ENCODE measurements around the gene TNIK. TPM values are rescaled to one million over a fixed set of nuclear protein-coding genes. Genes with fewer than 3 reads are reported as not detected.

Gene TNIK
- total and polyA plus RNA-seq, 4 donors, result 3.7 to 9.8 (median 5.2) TPM

DNA sequence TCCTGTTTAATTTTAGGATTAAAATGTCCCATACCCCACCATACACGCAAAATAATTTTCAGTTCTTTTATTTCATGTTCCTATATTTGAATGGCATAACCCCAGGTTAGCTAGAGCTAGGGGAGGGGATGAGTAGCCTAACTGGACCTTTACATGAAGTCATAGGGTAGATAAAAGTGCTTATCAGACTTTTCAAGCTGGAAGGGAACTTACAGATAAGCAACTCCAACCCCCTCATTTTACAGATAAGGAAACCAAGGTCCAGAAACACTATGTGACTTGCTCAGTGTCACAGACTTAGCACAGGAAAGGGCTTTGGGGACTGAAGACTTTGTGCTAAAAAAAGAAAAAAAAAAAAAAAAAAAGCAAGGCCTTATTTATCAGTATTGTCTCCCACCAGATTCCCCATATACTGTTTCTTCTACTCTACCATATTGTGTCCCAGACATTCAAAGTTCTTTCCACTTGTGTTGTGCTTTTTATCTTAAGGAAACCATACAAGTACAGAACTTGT lies 10.6 kb upstream of the TNIK start:
- no peaks in the 10 kb centered on the region for H3K27me3 ChIP-seq (ENCODE audit: control insufficient read depth in 4 of 4, insufficient read depth in 4 of 4, low read length in 3 of 4)
- H3K9me3 ChIP-seq (ENCODE audit: control insufficient read depth in 4 of 4, low read length in 3 of 4), result no peaks in the 10 kb centered on the region
- H3K4me3 ChIP-seq (ENCODE audit: low read depth in 1 of 3, low read length in 3 of 3), result no peak overlapping the region
- DNase-seq (ENCODE audit: low spot score), result no peak
- H3K27ac ChIP-seq (ENCODE audit: low read depth in 1 of 2, low read length in 2 of 2), result no peak overlapping the region
- H3K4me1 ChIP-seq (ENCODE audit: control insufficient read depth in 4 of 4, insufficient read depth in 4 of 4, low read length in 3 of 4), result no peaks in the 10 kb centered on the region
- H3K36me3 ChIP-seq (ENCODE audit: control insufficient read depth in 4 of 4, insufficient read depth in 3 of 4, low read depth in 1 of 4, low read length in 3 of 4), result no peaks in the 10 kb centered on the region
- 95% methylated on average over 1 of the region's 1 CpG for WGBS
- no peak overlapping the region for H3K9ac ChIP-seq (ENCODE audit: low read depth in 1 of 2, low read length in 2 of 2)
- TF ChIP-seq HNF4A (conservative IDR thresholded peaks at IDR 0.05), result no peak
- no peak for TF ChIP-seq SP1 (IDR thresholded peaks at IDR 0.05)
- TF ChIP-seq, protein P1, sequence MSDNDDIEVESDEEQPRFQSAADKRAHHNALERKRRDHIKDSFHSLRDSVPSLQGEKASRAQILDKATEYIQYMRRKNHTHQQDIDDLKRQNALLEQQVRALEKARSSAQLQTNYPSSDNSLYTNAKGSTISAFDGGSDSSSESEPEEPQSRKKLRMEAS (IDR thresholded peaks at IDR 0.05), result no peak
- TF ChIP-seq GABPA (IDR thresholded peaks at IDR 0.05 in 1 of 2, conservative IDR thresholded peaks at IDR 0.05 in 1 of 2), result no peak
- no peak for TF ChIP-seq HNF4G (IDR thresholded peaks at IDR 0.05)
- TF ChIP-seq, protein P2, sequence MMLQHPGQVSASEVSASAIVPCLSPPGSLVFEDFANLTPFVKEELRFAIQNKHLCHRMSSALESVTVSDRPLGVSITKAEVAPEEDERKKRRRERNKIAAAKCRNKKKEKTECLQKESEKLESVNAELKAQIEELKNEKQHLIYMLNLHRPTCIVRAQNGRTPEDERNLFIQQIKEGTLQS (IDR thresholded peaks at IDR 0.05), result no peak
- TF ChIP-seq RAD21 (IDR thresholded peaks at IDR 0.05), result no peak
- TF ChIP-seq, protein P3, sequence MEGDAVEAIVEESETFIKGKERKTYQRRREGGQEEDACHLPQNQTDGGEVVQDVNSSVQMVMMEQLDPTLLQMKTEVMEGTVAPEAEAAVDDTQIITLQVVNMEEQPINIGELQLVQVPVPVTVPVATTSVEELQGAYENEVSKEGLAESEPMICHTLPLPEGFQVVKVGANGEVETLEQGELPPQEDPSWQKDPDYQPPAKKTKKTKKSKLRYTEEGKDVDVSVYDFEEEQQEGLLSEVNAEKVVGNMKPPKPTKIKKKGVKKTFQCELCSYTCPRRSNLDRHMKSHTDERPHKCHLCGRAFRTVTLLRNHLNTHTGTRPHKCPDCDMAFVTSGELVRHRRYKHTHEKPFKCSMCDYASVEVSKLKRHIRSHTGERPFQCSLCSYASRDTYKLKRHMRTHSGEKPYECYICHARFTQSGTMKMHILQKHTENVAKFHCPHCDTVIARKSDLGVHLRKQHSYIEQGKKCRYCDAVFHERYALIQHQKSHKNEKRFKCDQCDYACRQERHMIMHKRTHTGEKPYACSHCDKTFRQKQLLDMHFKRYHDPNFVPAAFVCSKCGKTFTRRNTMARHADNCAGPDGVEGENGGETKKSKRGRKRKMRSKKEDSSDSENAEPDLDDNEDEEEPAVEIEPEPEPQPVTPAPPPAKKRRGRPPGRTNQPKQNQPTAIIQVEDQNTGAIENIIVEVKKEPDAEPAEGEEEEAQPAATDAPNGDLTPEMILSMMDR (IDR thresholded peaks at IDR 0.05; ENCODE audit: low read depth, low read length, missing input control), result no peak
- TF ChIP-seq TAF1 (conservative IDR thresholded peaks at IDR 0.05), result no peak
- no peak for TF ChIP-seq NR2F2 (IDR thresholded peaks at IDR 0.05)
- no peak for TF ChIP-seq YY1 (IDR thresholded peaks at IDR 0.05)
- no peak for TF ChIP-seq RXRA (IDR thresholded peaks at IDR 0.05)
- TF ChIP-seq EGR1 (IDR thresholded peaks at IDR 0.05; ENCODE audit: low read depth in 2 of 2), result no peak
- no peak for TF ChIP-seq JUND (IDR thresholded peaks at IDR 0.05)
- no peak for TF ChIP-seq FOXA2 (IDR thresholded peaks at IDR 0.05)
- TF ChIP-seq, protein P4, sequence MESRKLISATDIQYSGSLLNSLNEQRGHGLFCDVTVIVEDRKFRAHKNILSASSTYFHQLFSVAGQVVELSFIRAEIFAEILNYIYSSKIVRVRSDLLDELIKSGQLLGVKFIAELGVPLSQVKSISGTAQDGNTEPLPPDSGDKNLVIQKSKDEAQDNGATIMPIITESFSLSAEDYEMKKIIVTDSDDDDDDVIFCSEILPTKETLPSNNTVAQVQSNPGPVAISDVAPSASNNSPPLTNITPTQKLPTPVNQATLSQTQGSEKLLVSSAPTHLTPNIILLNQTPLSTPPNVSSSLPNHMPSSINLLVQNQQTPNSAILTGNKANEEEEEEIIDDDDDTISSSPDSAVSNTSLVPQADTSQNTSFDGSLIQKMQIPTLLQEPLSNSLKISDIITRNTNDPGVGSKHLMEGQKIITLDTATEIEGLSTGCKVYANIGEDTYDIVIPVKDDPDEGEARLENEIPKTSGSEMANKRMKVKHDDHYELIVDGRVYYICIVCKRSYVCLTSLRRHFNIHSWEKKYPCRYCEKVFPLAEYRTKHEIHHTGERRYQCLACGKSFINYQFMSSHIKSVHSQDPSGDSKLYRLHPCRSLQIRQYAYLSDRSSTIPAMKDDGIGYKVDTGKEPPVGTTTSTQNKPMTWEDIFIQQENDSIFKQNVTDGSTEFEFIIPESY (IDR thresholded peaks at IDR 0.05), result no peak
- TF ChIP-seq, protein P5, sequence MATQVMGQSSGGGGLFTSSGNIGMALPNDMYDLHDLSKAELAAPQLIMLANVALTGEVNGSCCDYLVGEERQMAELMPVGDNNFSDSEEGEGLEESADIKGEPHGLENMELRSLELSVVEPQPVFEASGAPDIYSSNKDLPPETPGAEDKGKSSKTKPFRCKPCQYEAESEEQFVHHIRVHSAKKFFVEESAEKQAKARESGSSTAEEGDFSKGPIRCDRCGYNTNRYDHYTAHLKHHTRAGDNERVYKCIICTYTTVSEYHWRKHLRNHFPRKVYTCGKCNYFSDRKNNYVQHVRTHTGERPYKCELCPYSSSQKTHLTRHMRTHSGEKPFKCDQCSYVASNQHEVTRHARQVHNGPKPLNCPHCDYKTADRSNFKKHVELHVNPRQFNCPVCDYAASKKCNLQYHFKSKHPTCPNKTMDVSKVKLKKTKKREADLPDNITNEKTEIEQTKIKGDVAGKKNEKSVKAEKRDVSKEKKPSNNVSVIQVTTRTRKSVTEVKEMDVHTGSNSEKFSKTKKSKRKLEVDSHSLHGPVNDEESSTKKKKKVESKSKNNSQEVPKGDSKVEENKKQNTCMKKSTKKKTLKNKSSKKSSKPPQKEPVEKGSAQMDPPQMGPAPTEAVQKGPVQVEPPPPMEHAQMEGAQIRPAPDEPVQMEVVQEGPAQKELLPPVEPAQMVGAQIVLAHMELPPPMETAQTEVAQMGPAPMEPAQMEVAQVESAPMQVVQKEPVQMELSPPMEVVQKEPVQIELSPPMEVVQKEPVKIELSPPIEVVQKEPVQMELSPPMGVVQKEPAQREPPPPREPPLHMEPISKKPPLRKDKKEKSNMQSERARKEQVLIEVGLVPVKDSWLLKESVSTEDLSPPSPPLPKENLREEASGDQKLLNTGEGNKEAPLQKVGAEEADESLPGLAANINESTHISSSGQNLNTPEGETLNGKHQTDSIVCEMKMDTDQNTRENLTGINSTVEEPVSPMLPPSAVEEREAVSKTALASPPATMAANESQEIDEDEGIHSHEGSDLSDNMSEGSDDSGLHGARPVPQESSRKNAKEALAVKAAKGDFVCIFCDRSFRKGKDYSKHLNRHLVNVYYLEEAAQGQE (IDR thresholded peaks at IDR 0.05), result no peak
